GM18861 (cell line): ENCODE data around the gene MCM3AP.
"Not testable (repeated sequence)": the region's sequence is repeated elsewhere in the genome, so short reads cannot be mapped to it uniquely, and the experiment has no call there.

Experiments
- ATAC-seq: cut with Tn5 transposase; IDR thresholded peaks from one replicate; pipeline ENCODE4 v1.9.1; 2021; ENCODE audit not compliant: unreplicated experiment

The MCM3AP gene

DNA sequence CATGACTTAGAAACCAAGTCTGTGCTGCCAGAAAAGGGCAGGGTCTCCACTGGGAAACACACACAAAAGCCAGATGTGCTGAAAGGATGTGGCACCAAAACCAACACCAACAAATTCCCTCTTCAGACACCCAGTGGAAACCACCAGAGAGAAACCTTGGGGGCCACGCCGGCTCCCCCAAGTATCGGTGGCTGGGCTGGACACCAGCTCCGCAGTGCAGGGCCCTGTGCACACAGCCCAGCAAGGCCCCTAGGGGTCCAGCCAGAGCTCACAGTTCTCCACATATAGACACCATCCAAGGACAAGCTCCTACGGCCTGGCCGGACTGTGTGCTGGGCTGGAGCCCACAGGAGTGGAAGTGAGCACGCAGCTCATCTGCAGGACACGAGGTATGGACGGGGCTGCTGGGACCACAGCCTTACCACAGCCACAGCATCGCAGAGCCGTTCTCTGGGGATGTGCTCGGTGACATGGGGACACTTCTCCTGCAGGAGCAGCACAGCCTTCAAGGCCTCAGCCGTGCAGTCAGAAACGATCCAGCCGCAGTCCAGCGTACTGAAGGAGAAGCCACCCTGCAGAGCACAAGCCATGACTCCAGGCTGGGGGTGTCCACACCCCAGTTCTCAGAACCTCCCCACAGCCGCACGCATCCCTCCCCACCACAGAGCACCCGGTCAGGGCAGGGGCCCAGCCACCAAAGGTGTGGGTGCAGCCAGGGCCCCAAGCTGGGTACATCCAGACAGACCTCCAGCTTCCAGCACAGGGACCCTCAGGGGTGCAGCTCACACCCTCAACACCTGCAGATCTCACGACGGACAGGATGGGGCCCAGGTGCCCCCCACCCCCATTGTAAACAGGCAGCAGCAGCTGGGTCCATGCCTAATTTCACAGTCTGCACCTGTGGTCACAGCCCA lies 78.1 kb downstream of the MCM3AP start:
- no peak for ATAC-seq

DNA sequence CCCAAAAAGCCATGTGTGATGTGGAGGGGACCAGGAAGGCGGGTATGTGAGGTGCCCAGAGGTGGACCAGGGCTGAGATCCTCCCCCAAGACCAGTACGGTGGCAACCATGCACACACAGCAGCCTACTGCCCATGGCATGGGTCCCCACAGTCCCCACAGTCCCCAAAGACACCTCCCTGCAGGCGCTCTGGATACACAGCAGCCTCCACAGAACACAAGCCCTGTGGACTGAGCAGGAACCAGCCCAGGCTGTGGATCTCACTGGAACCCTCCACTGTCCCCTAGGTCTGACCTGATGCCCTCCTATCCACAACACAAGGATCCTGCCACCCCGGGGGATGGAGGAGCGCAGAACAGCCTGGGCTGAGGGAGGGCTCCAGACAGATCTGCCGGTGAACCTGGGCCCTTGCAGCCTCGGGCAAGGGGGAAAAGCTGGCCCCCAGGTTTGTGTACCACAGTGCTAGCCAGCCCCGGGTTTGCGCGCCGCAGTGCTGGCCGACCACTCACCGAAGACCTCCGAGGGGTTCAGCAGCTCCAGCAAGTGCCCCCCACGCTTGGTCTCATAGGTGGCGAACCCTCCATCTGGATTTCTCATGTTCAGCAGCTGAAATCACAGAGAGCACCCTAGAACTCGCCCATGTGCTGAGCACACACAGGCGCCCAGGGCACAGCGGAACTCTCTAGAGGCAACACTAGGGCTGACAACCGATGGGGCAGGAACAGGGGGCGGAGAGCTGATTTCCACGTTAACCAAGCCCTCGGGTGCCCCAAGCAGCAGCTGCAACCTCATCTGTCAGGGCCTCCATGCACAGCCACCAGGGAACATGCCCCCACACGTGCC lies 79.0 kb downstream of the MCM3AP start:
- no peak for ATAC-seq

DNA sequence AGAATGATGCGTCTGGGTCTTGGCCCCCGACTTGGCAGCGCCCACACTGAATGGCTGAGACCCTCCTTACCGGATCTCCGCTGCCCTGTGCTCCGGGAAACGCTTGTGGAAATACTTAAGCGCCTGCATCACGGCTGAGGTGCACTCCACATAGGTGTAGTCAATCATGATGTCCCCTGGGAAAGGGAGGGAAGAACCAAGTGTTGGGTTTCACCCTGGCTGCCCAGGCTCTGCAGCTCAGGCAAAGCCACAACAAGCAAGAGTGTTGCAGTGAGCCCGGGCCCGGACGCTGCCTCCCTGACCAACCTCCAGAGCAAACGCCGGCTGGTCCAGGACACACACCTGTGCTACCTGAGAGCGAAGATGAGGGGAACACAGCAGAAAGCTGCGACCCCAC lies 79.6 kb downstream of the MCM3AP start:
- no peak for ATAC-seq

DNA sequence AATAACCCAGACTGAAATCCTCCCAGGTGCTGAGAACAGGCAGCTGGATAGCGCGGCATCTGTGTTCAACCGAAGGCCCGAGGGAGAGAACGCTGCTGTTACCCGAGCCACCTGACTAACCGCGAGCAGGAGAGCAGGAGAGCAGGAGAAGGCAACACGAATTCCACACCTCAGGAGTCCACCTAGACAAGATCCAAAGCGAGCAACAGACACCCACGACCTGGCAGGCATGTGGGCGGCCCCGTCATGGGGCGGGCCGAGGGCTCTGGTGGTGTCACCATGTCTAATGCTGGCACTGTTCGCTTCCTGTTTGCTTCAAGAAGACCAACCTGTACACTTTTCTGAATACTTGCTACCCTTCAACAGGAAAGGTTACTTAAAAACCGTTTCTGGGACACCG lies 80.2 kb downstream of the MCM3AP start:
- ATAC-seq: no peak

DNA sequence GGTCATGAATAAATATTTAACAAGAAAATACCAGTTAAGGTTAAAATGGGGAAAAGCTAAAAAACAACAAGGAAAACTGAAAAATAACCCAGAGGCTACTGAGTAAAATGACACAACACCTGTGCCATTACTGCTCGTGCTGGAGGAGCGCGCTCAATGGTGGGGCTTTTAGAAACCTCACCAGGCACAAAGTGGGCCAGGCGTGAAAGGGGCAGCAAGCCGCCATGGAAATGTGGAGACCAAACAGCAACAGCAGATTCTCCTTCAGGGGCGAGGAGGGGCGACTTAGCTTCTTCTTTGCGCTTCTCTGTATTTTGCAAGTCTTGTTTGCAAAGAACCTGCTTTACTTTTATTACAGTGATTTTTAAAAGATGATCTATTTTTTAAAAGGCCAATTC lies 82.2 kb downstream of the MCM3AP start:
- ATAC-seq: no peak

DNA sequence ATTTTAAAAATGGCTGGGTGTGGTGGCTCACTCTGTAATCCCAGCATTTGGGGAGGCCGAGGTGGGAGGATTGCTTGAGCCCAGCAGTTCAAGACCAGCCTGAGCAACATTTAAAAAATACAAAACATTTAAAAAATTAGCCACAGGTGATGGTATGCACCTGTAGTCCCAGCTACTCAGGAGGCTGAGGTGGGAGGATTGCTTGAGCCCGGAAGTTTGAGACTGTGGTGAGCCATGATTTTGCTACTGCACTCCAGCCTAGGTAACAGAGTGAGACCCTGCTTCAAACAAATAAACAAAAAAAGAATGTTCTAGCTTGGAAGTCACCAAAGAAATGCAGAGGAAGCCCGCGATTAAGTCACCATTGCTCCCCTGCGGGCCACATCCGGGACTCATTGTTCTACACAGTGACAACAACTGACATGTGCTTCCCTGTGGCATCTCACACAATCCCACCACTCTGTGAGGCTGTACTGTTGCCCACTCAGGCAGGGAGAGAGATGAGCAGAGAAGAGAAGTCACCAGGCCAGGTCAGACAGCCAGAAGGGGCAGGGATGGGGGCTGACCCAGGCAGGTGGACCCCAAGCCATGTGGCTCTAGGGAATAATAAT lies 82.7 kb downstream of the MCM3AP start:
- no peak for ATAC-seq

DNA sequence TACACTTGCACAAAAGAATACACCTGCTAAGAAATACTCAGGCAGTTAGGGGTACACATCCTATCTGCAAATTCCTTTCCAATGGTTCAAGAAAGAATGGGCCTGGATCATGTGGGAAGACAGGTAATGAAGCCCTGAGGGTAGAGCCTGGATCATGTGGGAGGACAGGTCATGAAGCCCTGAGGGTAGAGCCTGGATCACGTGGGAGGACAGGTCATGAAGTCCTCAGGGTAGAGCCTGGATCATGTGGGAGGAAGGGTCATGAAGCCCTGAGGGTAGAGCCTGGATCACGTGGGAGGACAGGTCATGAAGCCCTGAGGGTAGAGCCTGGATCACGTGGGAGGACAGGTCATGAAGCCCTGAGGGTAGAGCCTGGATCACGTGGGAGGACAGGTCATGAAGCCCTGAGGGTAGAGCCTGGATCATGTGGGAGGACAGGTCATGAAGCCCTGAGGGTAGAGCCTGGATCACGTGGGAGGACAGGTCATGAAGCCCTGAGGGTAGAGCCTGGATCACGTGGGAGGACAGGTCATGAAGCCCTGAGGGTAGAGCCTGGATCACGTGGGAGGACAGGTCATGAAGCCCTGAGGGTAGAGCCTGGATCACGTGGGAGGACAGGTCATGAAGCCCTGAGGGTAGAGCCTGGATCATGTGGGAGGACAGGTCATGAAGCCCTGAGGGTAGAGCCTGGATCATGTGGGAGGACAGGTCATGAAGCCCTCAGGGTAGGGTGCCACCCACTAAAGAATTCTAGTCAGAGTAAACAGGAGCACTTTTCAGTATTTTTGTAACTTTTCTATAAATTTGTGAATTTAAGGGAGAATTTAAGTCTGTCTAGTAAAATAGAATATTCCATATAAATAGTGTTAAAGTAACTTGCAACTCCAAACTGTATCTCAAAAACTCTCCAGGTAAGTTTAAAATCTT lies 84.3 kb downstream of the MCM3AP start:
- ATAC-seq: not testable (repeated sequence)

DNA sequence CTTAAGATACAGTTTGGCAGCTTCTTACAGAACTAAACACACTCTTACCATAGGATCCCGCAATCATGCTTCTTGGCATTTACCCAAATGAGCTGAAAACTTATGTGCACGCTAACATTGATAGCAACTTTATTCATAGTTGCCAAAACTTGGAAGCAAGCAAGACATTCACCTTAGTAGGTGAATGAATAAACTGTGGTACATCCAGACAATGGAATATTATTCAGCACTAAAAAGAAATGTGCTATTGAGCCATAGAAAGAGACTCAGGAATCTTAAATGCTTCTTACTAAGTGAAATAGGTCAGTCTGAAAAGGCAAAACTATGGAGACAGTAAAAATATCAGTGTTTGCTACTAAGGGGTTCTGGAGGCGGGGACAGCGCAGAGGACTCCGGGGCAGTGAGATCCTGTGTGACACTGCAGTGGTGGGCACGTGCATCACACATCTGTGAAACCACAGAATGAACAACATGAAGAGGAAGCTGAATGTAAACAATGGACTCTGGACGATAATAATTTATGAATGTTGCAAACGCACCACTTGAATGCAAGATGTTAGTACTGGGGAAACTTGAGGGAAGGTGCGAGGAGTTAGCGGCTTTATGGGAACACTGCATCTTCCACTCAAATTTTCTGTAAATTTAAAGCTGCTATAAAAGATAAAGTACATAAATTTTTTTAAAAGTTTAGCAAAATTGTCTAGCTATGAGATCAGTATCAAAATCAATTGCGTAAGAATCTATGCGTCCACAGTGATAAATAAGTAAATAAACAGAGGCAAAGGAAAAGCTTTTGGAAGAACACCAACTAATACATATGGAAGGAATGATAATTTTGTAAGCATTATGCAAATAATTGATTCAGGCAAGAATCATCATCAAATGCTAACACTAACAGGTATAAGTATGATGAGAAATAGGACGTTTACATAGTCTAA lies 85.7 kb downstream of the MCM3AP start:
- ATAC-seq: no peak

DNA sequence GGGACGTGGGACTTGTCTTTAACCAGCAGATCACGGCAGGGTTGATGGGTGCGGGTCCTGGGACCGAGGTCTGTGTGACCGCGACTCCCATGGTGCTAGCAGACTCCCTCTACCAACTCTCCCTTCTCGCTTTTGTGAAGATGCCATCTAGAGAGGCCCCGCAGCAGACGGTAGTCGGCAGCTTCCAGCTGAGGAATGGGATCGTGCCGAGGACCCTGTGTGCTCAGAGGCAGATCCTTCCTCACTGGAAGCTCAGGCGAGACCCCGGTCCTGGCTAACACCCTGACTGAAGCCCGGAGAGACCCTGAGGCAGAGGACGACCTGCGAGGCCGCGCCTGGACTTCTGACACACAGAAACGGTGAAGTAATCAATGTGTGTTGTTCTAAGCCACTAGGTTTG lies 88.7 kb downstream of the MCM3AP start:
- ATAC-seq: no peak

DNA sequence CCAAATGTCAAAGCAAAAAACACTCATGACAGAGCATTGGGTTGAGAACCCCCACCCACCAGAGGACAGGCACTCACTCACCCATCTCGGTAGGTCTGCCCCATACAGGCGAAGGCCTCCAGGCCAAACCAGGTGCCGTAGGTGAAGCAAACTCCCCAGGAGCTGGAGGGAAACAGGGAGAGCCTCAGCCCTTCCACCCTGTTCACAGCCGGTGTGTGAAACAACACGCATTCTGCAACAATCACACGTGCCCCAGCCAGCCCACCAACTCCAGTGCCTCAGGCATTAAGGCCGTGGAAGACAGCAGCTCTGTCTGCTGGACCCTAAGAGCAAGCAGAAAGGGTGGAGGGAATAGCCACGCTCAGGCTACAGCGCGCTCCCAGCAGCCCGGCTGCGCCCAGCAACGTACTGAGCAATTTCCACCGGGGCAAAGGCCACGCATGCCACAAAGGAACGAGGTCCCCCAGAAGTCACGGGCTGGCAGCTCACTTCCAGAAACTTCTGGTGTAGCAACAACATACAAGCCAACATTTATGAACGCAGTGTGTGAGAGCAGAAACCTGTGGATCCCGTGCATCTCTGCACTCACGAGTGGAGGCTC lies 89.7 kb downstream of the MCM3AP start:
- no peak for ATAC-seq

DNA sequence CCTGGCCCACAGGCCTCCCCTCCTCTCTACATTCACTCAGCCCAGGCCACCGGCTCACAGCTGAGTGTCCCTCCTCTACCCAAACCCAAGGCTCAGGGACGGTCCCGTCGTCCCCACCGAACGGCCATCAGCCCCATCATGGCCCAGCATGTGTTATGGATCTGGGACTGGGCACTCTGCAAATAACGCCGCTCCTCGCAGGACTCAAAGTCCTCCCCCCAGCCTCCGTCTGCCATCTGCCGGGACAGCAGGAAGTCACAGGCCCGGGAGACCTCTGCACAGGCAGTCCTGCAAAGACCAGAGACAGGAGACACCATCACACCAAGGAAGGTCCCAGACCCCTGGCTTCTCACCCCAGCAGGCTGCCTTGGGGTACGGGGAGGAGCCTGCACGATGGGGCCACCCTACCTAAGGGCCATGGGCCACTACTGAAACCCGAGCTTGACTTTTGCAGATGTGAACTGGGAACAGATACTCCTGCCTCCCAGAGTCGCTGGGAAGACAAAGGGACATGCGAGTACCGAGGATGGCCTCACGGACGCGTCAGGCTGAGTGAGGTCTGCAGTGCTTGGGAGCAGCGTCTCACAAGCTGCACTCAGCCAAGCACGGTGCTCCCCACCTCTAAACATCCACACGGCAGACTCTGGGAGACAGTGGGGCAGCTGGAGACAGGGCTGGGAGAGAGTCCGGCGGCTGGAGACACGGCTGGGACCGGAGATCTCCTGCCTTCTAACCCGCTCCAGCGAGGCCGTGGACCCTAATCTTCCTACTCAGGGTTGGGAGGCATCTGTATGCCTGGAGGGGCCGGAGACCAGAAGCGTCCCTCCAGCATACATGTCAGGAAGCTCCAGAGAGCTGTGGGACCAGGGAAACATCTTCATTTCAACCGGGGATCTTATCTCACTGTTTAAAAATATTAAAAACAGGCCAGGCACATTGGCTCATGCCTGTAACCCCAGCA lies 90.8 kb downstream of the MCM3AP start:
- ATAC-seq: no peak

DNA sequence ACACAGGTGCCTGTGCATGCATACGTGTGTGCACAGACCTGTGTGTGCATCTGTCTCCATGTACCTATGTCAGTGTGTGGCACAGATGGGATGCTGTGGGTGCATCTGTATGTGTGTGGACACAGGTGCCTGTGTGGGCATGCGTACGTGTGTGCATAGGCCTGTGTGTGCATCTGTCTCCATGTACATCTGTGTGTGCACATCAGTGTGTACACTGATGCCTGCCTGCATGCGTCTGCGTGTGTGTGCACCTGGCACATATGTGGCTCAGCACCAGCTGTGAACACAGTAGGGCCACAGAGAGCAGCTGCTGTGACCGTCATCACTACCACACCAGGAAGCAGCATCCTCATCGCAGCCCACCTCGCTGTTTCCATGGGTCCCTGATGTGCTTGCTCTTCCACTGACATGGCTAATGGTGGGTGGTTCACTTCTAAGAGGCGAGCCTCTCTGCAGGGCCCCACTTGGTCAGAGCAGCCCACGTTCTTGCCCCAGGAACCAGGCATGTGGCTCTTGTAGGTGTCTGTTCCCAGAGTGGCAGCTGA lies 91.5 kb downstream of the MCM3AP start:
- no peak for ATAC-seq

DNA sequence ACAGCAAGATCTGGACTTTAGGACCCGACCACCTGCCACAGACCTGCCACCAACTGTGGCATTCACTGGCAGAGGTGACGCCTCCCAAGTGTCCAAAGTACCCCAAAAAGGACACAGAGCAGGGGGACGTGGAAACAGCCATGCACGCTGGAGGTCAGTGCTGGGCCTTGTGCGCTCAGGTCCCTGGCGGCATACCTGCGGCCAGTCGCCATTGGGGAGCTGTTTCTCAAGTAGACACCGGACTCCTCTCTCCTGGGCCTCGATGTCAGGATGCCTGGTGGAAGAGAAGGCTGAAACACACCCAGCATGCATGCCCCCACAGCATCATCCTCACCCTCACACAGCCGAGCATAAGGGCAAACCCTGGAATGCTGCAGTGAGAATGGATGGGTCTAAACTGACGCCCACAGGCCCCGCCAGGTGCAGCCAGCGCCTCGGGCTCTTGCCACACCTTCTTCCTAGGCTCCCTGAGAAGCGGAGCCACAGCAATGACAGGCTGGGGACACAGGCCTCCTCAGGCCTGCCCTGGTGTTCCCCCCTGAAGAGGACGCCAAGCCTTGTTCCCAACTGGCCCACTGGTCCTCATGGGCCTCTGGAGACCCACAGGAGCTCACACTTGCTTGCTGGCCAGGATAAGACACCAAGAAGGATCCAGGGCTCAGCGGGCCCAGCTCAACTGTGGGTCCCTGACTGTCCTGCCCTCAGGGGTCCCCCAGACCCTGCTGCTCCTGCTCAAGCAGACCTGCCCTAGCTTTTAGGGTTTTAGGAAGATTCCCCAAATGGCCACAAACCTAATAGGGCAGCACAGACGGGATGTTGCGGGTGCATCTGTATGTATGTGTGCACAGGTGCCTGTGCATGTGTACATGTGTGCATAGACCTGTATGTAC lies 93.5 kb downstream of the MCM3AP start:
- no peak for ATAC-seq

DNA sequence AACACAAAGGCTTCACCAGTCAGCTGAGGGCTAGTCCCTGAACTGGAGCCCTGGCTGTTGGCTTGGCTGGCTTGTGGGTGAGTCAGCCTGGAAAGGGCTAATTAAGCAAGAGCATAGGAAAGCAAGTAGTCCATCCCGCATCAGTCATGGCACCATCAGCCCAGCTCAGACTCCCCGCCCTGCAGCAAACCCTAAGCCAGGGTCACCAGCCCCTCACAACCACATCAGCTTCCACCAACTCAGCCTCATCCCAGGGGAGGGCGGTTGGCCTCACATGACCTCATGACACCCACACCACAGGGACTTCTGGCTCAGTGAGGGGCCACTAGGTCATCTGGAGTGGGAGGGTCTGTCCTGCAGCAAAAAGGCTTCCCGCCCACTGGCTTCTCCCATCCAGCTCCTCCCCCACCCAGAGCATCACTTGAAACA lies 94.1 kb downstream of the MCM3AP start:
- ATAC-seq: no peak

DNA sequence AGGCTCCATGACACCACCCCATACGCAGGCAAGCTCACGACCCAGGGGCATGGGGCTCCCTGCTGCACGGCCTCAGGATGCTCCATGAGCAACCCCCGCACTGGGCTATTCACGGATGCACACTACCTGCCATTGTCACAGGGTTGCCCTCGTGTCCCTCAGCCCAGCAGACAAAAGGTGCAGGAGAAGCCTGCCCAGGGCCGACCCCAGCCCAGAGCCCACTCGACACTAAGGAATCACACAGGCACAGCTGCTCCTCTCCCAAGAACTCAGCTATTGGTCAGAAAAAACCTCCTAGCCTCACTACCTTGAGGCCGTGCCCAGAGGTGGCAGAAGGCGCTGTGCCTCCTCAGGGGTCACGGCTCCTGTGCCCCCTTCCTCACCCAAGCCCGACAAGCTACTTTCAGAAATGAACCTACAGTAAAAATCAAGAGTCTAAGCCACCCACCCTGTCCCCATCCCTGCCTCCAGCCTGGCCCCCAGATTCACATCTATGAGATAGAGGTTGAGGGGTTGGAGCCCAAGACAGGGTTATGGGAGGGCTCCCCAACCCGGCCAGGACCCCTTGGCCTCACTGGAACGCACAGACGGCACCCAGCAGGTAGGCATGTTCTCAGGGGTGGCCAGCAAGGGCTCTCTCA lies 94.8 kb downstream of the MCM3AP start:
- ATAC-seq: no peak

DNA sequence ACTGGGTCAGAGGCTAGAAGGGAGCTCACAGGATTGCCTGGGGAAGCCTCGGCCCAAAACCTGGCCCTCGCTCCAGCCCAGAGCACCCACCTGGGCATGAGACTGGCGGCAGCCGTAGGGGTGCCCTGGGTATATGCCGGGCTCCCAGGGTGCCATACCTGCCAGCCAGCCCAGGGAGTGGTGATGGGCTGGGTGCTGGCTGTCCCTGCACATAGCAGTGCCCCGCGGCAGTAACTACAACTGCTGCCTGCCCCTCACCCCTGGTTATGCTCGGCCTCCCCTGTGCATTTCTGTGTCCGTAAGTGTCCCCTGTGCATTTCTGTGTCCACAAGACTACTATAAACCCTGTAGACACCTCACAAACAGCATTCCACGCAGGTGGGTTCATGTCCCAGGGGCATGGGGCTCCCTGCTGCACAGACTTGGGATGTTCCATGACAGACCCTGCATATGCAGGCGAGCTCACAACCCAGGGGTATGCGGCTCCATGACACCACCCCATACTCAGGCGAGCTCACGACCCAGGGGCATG lies 95.4 kb downstream of the MCM3AP start:
- ATAC-seq: no peak
